ENCODE measurements around the gene DNAJB1. TPM values are rescaled to one million over a fixed set of nuclear protein-coding genes. Genes with fewer than 3 reads are reported as not detected.

DNAJB1 gene
- total RNA-seq, 1 experiment from 2014 or later: 71.6 TPM

DNA sequence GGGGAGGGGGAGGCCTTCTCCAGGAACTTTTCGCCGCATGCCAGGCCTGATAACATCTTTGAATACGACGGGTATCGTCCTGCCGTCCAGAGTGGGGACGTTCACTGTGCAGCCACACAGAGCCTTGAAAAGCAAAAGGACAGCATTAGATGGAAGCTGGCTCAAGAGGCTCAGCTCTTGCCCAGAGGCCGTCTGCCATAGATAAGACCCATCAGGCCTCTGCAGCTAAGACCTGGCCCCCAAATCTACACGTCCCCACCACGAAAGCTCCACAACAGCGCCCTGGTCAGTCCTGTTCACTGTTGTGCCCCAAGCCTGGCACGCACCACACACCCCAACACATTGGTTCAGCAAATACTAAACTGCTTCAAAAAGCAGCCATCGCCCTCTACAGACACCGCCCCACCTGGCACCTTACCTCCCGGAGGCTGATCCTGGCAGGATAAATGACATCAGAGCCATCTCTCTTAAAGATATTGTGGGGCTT is 2.1 kb downstream of the DNAJB1 start:
- peaks cover 26% of the 10 kb centered on the region for H3K4me1 Mint-ChIP-seq (ENCODE audit: insufficient read depth, unreplicated experiment)
- H3K9me3 Mint-ChIP-seq (ENCODE audit: unreplicated experiment): no peaks in the 10 kb centered on the region
- no peak for DNase-seq (ENCODE audit: unreplicated experiment)
- BruUV-seq (replicated peaks): no TSS peak
- ChIA-PET POLR2A (interaction anchor here (0.6 to 15.7 kb wide), 15 partner anchors 11 to 663 kb away, joined by 3 to 203 read pairs (median 5); partner anchors contain the start of genes ADGRE5, GIPC1 and TECR), CTCF (interaction anchor here (0.5 to 7.9 kb wide), 14 partner anchors 10 to 708 kb away, joined by 3 to 53 read pairs (median 4); partner anchors contain the start of gene GIPC1)
- peaks cover 58% of the 10 kb centered on the region for H3K36me3 Mint-ChIP-seq (ENCODE audit: insufficient read depth, unreplicated experiment)
- peak overlapping the region; percentile 87 for H3K4me3 Mint-ChIP-seq (ENCODE audit: unreplicated experiment)
- TF ChIP-seq, protein P1, sequence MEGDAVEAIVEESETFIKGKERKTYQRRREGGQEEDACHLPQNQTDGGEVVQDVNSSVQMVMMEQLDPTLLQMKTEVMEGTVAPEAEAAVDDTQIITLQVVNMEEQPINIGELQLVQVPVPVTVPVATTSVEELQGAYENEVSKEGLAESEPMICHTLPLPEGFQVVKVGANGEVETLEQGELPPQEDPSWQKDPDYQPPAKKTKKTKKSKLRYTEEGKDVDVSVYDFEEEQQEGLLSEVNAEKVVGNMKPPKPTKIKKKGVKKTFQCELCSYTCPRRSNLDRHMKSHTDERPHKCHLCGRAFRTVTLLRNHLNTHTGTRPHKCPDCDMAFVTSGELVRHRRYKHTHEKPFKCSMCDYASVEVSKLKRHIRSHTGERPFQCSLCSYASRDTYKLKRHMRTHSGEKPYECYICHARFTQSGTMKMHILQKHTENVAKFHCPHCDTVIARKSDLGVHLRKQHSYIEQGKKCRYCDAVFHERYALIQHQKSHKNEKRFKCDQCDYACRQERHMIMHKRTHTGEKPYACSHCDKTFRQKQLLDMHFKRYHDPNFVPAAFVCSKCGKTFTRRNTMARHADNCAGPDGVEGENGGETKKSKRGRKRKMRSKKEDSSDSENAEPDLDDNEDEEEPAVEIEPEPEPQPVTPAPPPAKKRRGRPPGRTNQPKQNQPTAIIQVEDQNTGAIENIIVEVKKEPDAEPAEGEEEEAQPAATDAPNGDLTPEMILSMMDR (IDR thresholded peaks at IDR 0.05; ENCODE audit: unreplicated experiment): peak; percentile 21
- intact Hi-C loops (cut with micrococcal nuclease): loop anchor here (2.0 kb wide), 1 partner anchor 35 kb away; no protein-coding TSS in a partner anchor
- H3K27ac Mint-ChIP-seq (ENCODE audit: low read depth, unreplicated experiment): peak overlapping the region; percentile 97
- no peaks in the 10 kb centered on the region for H3K27me3 Mint-ChIP-seq (ENCODE audit: insufficient read depth, unreplicated experiment)

DNA sequence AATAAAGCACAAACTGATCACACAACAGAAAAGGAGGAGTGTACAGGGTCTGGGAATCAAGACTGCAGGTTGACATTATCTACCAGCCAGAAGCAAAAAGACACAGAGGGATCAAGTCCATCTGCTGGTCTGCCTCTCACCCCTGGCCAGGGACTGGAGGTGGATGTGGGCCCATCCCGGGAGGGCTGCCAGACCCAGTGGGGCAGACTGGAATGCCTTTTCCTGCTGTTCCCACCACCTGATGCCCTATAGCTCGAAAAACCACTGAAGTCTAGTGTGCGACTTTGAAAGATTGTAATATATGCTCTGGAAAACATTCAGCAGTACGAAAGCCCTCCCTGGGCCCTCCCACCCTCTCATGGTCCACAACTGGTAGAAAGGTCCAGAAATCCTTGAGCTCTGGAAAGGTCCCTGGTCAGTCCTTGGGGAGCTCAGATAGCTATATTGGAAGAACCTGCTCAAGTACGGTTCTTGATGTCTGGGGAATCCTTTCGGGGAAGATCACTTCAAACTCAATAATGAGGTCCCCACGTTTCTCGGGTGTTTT is 2.6 kb downstream of the DNAJB1 start:
- no peak for DNase-seq (ENCODE audit: unreplicated experiment)
- BruUV-seq (replicated peaks): no TSS peak
- intact Hi-C loops (cut with micrococcal nuclease): loop anchor here (2.0 kb wide), 1 partner anchor 35 kb away; no protein-coding TSS in a partner anchor
- CTCF ChIA-PET: interaction anchor here (0.5 to 7.9 kb wide), 10 partner anchors 10 to 707 kb away, joined by 3 to 53 read pairs (median 4); no protein-coding TSS in a partner anchor
- Mint-ChIP-seq H3K4me1 (ENCODE audit: insufficient read depth, unreplicated experiment) (peaks cover 29% of the 10 kb centered on the region), H3K27me3 (ENCODE audit: insufficient read depth, unreplicated experiment) (no peaks in the 10 kb centered on the region), H3K4me3 (ENCODE audit: unreplicated experiment) (peak overlapping the region; percentile 87), H3K9me3 (ENCODE audit: unreplicated experiment) (no peaks in the 10 kb centered on the region), H3K36me3 (ENCODE audit: insufficient read depth, unreplicated experiment) (peaks cover 58% of the 10 kb centered on the region), H3K27ac (ENCODE audit: low read depth, unreplicated experiment) (peak overlapping the region; percentile 97)
- TF ChIP-seq, protein P1 (IDR thresholded peaks at IDR 0.05; ENCODE audit: unreplicated experiment): no peak
- POLR2A ChIA-PET: interaction anchor here (0.6 to 15.7 kb wide), 10 partner anchors 11 to 663 kb away, joined by 3 to 203 read pairs (median 4); partner anchors contain the start of genes ADGRE5, GIPC1 and TECR

DNA sequence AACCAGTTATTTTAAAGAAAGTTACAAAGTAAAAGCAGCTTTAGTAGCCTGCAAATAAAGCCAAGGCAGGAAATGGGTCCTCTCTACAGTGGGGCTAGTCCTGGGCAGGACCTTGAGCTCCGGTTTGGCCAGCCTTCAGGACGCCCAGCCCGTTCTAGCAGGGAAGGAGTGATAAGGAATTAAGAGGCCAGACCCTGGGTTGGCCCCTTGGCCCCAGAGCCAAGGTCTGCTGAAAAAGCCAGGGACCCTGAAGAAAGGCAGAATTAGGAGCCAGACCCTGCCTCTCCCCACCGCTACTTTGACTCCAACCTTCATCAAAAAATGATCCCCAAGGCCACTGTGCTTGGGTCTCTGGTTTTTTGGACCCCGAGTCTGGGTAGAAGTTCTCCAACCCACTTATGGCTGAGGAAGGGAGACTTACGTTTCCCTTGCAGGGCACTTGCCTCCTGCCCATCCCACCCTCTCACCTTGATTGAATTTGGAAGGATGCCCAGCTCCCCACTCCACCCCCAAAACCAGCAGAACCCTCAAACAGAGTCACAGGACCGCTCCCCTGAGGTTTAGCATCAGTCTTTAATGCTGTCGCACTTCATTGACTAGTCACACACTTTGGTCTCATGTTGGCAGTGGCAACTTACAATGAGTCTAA is 3.9 kb downstream of the DNAJB1 start:
- POLR2A ChIA-PET: interaction anchor here (1.3 to 15.7 kb wide), 3 partner anchors 12 to 37 kb away, joined by 4 to 203 read pairs (median 64); partner anchors contain the start of gene GIPC1
- Mint-ChIP-seq H3K9me3 (ENCODE audit: unreplicated experiment) (no peaks in the 10 kb centered on the region), H3K27me3 (ENCODE audit: insufficient read depth, unreplicated experiment) (no peaks in the 10 kb centered on the region), H3K4me3 (ENCODE audit: unreplicated experiment) (peak overlapping the region; percentile 87), H3K27ac (ENCODE audit: low read depth, unreplicated experiment) (no peak overlapping the region), H3K4me1 (ENCODE audit: insufficient read depth, unreplicated experiment) (peaks cover 24% of the 10 kb centered on the region), H3K36me3 (ENCODE audit: insufficient read depth, unreplicated experiment) (peaks cover 58% of the 10 kb centered on the region)
- intact Hi-C loops (cut with micrococcal nuclease): no loop called here
- CTCF ChIA-PET: interaction anchor here (0.6 to 7.9 kb wide), 2 partner anchors 9 to 377 kb away, joined by 3 to 53 read pairs; no protein-coding TSS in a partner anchor
- BruUV-seq (replicated peaks): no TSS peak
- TF ChIP-seq, protein P1 (IDR thresholded peaks at IDR 0.05; ENCODE audit: unreplicated experiment): no peak
- DNase-seq (ENCODE audit: unreplicated experiment): no peak

DNA sequence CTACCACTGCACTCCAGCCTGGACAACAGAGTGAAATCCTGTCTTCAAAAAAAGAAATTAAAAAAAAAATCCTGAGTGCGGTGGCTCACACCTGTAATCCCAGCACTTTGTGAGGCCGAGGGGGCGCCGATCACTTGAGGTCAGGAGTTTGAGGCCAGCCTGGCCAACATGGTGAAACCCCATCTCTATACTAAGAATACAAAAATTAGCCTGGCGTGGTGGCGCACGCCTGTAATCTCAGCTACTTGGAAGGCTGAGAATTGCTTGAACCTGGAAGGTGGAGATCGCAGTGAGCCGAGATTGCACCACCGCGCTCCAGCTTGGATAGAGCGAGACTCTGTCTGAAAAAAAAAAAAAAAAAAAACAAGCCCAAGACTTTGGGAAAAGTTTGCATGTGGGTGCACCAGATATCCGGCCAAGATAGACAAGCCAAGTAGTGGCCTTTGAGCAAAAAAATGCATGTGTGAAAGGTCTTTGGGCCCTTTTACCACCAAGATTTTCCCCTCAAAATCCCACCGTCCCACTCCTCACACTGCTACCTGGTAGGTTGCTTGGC is 5.7 kb downstream of the DNAJB1 start:
- intact Hi-C loops (cut with micrococcal nuclease): no loop called here
- POLR2A ChIA-PET: interaction anchor here (1.3 to 15.7 kb wide), 5 partner anchors 10 to 44 kb away, joined by 3 to 203 read pairs (median 7); partner anchors contain the start of gene GIPC1
- CTCF ChIA-PET: interaction anchor here (0.6 kb wide), 4 partner anchors 15 to 275 kb away, joined by 3 to 4 read pairs (median 3); no protein-coding TSS in a partner anchor

More for the DNA sequence above, 5.7 kb downstream of the DNAJB1 start:
- Mint-ChIP-seq H3K36me3 (ENCODE audit: insufficient read depth, unreplicated experiment) (peaks cover 45% of the 10 kb centered on the region), H3K9me3 (ENCODE audit: unreplicated experiment) (no peaks in the 10 kb centered on the region), H3K4me1 (ENCODE audit: insufficient read depth, unreplicated experiment) (peaks cover 23% of the 10 kb centered on the region), H3K27ac (ENCODE audit: low read depth, unreplicated experiment) (no peak overlapping the region), H3K27me3 (ENCODE audit: insufficient read depth, unreplicated experiment) (no peaks in the 10 kb centered on the region), H3K4me3 (ENCODE audit: unreplicated experiment) (no peak overlapping the region)
- TF ChIP-seq, protein P1 (IDR thresholded peaks at IDR 0.05; ENCODE audit: unreplicated experiment): no peak
- no peak for DNase-seq (ENCODE audit: unreplicated experiment)
- no TSS peak for BruUV-seq (replicated peaks)
